Activated T-cell treated with anti-CD3 and anti-CD28 coated beads, Interleukin-2, amount 50 U/mL, for 1 hour (primary cell): ENCODE results near the gene ADARB1.
"Not testable (repeated sequence)": the region's sequence is repeated elsewhere in the genome, so short reads cannot be mapped to it uniquely, and the experiment has no call there.

Experiments
- DNase-seq: peaks from one replicate; pipeline ENCODE4 v3.0.0-alpha.2; 2020

The ADARB1 gene, protein sequence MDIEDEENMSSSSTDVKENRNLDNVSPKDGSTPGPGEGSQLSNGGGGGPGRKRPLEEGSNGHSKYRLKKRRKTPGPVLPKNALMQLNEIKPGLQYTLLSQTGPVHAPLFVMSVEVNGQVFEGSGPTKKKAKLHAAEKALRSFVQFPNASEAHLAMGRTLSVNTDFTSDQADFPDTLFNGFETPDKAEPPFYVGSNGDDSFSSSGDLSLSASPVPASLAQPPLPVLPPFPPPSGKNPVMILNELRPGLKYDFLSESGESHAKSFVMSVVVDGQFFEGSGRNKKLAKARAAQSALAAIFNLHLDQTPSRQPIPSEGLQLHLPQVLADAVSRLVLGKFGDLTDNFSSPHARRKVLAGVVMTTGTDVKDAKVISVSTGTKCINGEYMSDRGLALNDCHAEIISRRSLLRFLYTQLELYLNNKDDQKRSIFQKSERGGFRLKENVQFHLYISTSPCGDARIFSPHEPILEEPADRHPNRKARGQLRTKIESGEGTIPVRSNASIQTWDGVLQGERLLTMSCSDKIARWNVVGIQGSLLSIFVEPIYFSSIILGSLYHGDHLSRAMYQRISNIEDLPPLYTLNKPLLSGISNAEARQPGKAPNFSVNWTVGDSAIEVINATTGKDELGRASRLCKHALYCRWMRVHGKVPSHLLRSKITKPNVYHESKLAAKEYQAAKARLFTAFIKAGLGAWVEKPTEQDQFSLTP

DNA sequence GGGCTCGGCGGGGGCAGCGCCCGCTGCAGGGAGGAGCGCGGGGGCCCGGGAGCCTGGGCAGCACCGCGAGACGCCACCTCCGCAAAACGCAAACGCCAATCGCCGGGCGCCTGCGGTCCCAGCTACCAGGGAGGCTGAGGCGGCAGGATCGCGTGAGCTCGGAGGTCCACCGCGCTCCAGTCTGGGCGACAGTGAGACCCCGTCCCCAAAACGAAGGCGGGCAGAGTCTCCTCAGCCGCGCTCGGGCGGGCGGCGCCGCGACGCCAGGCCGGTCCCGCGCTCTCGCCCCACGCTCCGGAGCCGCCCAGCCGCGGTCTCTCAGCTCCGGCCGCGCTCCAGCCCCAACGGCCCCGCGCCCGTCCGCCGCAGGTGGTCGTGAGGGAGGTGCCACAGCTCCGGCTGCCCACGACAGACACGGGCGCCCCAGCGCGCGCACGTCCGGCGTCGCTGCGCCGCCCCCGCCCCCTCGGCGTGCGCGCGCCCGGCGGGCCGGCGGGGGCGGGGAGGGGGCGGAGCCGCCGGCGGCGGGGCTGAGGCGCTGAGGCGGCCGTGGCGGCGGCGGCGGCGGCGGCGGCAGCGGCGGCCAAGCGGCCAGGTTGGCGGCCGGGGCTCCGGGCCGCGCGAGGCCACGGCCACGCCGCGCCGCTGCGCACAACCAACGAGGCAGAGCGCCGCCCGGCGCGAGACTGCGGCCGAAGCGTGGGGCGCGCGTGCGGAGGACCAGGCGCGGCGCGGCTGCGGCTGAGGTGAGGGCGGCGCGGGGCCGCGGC, at the start of gene ADARB1:
TSS of gene ADARB1 (plus strand) at position 533 of the 770 bp plus-strand sequence. CDS start 97,077 bp downstream, outside the sequence.
- DNase-seq = peak; percentile 78

DNA sequence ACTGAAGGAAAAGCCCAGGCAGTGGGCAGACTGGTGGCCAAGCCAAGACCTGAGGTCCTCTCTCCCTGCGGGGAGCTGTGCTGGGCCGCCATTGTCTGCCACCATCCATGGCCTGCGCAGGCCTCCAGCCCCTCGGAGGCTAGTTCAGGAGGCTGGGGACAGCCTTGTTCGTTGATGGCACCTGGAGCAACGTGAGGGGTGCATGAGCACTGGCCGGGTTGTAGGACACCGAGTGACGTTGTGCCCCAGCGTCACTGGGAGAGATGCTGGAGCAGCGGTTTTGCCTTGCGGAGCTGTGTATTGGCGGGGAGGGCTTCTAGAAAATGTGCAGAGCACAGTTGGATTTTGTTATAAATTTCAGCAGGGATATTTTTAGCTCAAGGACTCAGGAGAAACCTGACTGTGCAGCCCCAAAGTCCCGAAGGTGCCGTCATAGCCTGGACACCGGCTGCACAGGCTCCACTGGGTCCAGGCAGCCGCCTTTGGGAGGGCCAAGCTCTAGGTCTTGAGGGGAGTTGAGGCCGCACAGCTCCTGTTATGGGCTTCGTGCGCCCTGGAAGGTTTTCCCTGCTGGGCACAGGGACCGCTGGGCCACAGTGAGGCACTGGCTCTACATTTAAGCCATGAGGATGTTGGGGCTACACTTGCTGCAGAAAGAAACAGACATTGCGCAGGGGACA, 48.2 kb upstream of the ADARB1 start:
- DNase-seq = no peak

DNA sequence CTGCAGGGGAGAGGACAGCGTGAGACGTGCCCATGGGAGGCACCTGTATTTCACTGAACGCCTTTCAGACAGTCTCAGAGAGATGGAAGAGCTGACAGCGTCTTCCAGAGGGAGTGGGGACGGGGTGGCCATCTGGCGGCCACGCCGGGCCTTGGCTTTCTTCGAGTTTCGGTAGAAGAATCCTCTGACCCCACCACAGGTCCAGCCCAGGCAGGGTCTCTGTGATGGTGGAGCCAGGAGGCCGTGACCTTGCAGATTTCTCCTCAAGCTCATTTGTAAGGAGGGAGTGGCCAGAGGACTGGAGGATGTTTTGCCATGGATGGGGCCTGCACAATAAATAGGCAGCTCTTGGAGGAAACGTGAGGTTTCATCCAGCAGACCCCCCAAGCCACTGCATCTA, 47.6 kb upstream of the ADARB1 start:
- no peak for DNase-seq

DNA sequence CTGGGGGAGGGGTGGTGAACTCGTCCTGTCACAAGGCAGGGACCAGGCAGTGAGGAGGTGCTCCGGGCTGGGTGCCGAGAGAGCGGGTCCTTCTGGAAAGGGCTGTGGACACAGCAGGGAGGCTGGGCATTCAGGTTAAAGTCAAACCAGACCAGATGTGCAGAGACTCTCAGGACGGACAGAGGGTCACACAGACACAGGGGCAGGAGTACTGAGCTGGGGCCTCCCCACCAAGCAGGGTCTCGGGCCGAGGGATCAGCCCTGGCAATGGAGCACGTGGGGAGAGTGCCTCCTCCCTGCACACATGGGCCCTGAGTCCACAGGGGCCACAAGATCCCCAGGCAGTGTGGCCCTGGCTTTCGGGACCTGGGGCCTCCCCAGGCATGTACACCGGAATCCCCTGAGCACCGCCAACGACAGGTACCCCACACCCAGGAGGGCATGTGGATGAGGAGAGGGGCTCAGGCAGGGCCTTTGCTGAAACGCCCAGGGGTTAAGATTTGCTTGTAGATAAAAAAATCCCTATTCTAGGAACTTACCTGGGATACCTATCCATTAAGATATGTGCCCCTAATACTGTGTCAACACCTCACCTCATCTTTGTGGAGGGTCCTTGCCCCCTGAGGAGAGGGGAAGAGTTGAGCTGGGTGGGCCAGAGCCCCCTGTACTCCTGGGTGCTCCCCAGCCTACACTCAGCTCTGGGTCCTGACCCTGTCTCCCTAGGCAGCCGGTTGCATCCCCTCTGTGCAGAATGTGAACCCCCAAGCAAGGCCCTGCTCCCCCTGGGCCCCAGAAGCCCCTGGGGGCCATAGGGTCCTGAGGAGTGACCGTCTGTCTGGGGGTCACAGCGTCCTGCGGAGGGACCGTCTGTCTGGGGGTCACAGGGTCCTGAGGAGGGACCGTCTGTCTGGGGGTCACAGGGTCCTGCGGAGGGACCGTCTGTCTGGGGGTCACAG, 46.9 kb upstream of the ADARB1 start:
- DNase-seq = peak; percentile 11

DNA sequence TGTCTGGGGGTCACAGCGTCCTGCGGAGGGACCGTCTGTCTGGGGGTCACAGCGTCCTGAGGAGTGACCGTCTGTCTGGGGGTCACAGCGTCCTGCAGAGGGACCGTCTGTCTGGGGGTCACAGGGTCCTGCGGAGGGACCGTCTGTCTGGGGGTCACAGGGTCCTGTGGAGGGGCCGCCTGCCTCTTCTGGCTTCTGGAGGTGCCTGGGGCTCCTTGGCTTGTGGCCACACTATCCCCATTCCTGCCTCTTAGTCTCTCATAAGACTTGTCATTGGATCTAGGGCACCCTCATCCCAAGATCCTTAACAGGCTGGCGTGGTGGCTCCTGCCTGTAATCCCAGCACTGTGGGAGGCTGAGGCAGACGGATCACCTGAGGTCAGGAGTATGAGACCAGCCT, 45.7 kb upstream of the ADARB1 start:
- DNase-seq = not testable (repeated sequence)

DNA sequence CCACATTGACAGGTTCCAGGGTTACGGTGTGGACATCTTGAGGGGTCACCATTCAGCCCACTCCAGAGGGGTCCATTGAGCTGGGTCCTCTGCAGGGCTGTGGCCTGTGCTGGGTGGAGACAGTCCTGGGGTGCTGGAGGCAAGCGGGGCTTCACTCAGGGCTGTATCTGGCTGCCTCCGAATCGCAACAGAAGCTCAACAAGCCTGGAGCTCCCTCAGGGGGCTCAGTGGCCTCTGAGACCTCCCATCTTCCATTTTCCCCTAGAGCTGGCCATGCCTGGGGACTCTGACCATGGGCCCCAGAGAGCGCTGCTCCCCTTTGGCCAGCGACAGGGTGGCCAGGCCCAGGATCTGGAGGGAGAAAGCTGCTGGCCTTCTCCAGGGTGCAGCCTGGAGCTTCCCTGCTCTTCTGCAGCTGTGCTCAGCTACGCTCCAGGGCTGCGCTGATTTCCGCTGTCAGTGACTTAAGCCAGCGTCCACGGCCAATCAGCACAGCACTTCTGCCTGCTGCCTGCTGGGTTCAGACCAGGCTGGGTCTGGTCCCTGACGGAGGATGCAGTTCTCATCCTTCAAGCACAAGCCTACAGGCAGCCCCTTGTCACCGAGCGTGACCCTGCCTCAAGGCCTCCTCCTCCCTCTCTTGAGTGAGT, 45.0 kb upstream of the ADARB1 start:
- no peak for DNase-seq

DNA sequence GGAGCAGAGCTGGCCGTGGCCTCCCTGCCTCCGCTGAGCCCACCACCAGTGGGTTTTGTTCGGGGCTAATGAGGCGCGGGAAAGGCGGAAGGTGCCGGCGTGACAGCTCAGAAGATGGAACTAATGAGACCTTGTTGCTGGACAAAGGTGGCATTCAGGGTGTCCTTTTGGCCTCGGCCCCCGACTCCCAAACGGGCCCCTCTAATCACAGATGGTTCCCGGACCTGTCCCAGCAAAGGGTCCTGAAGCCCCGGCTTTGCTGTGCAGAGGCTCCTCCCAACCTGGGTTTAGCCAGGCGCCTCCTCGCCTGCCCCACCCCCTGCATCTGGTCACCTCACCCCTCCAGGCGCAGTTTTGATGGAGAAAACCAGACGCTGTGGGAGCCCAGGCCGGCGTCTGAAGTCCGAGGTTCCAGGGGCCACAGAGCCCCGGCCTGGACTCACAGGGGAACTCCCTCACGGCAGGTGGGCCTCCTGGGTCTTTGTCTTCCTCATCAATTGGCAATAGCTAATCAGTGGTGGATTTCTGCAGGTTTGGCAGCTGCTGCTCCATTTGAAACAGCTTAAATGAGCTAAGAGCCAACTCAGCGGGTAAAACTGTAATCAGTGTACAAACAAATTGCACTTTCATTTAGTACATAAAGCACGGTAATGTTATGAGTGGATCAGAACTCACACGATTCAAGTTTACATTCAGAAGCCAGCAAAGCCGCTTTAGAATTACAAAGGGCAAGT, 44.3 kb upstream of the ADARB1 start:
- no peak for DNase-seq

DNA sequence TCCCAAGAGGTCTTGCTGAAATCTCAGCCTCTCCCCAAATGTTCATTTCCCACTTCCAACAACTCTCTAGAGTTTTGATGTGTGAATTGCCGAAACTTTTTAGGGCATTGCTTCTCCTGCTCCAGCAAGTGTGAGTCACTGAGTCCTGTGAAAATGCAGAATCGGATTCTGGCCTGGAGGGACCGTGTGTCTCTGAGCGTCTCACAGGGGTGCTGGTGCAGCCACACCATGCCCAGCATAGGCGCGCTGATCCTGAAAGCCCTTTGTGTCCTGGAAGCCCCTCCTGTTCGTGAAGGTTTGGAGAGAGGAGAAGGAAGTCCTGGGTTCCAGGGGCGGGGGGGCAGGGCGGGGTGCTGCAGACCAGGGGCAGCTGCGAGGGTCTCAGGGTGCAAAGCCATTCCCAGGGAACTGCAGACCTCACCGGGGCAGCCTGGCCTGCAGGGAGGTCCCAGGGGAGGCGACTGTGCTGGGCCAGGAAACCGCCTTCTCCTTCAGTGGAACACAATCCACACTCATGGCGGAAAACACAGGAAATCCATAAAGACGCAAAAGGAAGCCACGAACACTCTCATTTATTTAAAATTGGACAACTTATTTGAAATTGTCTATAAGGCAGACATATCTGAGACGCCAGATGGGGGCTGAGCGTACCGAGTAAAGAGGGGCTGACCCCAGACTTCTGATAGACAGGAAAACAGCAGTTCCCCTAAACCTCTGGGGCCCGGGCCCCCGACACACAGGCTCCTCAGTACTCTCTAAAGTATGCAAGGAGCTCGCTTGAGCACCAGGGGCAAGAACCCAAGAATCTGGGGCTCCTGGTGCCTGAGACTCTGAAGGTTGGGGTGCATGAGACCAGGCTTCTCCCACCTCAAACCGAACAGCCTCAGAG, 43.5 kb upstream of the ADARB1 start:
- DNase-seq = no peak

DNA sequence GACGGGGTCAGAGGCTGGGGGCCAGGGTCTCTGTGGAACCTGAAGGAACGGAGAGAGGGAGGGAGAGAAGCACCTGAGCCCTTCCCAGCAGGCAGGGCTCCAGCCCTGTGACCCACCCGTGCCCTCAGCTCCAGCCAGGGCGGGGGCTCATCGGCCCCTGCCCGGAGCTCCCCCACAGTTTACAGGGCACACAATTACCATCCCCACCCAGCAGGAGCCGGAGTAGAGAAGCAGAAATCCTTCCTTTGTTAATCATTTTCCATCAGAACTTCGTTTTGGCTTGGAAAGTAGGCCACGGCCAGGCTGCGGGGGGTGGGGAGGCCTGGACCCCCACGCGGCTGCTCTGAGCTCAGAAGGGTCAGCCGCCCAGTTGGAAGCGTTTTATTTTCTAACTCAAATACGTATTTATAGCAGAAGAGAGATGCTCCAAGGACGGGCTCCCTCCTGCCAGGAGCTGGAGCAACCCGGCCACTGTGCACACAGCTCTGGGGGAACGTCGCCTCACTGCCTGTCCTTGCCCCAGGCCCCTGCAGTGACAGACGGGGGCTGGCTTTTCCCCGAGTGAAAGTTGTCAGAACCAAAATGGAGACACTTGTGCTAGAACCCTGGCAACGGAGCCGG, 42.7 kb upstream of the ADARB1 start:
- DNase-seq = no peak

DNA sequence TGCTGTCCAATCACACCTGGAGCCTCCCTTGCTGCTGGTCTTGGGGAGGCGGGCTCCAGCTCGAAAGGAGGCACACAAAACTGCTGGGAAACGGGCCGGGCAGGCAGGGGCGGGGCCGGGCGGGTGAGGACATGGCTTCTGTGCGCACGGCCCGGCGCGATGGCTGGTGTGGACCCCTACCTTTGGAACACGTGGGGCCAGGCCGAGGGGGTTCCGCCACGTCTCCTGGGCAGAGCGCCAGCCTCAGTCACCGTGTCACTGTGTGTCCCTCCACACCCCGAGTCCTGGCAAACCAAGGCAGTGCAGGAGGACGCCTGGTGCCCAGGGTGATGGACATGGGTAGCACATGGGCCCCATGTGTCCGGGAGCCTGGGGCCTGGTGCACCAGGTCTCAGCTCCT, 42.0 kb upstream of the ADARB1 start:
- no peak for DNase-seq

DNA sequence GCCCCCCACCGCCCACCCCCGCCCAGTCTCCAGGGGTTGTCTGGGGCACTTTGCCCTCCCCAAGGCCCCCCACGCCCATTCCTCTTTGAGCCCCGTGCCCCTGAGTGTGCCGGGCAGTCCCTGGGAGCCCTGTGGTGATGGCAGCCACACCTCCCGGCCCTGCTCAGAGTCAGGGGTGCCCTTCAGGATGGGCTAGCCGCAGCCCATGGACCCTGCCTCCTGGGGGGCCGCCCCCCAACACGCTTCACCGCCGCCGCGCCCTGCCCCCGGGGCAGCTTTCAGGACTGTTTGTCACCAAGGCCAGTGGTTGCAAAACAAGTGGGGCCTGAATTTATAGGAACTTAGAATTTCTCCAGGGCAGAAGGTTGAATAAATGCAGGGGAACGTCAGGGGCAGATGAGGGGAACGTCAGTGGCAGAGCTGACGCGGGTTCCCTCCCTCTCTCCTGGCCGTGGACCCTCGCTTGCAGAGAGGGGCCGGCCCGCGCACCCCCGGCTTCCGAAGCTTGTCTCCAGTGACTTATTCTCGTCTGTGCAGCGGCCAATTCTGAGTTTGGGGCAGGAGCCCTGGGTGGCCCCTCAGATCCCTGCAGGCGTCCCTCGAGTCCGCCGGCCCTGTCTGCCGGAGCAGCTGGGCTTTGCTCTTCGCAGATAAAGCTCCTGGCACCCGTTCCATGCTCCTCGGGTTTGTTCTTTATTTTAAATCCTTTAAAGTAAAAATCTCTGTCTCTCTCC, 41.2 kb upstream of the ADARB1 start:
- DNase-seq = no peak

DNA sequence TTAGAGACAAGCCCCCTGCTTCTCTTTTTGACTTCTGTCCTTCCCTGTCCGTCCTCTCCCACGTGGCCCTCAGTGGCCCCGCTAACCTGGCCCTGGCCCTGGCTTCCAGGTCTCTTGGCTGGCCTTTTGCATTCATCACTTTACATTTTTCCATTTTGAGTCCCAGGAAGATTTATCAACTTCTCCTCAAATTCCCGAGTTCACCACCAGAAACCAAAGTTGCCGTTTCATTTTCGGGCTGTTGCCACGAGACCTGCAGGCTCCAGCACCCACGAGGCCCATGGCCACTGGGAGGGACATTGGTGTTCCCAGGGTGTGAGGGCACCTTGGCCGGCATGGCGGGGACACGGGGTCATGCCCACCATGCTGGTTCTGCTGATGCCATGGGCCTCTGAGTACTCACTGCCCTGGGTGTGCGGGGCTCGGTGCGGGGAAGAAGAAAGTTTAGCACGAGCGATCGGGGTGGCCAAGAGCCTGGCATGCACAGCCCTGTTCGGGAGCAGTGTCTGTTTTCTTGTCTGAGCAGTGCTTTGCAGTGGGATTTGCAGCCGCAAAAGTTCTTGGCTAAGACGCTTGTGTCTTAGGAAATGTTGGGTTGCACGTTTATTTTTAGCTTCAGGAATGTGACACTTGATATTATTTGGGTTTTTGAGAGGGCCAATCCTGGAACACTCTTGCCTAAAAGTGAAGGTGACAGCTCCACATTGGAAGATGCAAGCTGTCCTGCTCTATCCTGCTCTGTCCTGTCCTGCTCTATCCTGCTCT, 40.4 kb upstream of the ADARB1 start:
- no peak for DNase-seq

DNA sequence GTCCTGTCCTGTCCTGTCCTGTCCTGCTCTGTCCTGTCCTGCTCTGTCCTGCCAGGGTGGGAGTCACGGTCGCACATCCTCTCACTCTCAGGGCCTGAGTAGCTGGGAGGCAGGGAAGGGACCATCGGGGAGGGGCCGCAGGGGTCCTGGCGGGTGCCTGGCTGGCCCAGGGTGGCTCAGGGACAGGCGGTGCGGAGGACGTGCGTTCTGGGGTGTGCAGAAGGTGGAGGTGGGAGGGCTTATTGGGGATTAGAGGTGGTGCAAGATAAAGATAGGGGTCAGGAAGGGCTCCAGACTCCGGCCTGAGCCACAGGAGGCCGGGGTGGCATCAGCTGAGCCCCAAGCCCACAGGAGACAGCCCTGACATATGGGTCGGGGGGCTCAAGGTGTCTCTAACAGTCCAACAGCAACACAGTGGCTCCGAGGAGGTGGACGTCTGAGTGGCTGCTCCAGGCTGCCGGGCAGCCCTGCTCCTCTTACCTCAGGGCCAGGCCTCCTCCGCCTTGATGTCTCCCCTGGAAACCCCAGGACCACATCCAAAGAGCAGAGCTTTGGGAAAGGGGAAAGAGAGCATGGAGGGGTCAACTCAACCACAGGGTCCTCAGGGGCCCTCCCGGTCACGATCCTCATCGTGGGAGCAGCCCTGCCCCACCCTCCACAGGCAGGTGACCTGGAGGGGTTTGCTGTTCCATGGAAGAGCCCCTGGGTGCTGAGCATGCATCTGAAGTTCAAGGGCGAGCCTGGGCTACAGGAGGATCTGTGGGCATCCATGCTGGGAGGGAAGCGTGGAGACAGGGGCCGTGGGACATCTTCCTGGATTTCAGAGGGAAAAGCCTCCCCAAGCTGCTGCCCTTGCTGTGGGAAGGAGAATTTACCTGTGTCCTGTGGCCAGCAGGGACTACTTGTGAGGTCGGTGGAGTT, 39.6 kb upstream of the ADARB1 start:
- no peak for DNase-seq

DNA sequence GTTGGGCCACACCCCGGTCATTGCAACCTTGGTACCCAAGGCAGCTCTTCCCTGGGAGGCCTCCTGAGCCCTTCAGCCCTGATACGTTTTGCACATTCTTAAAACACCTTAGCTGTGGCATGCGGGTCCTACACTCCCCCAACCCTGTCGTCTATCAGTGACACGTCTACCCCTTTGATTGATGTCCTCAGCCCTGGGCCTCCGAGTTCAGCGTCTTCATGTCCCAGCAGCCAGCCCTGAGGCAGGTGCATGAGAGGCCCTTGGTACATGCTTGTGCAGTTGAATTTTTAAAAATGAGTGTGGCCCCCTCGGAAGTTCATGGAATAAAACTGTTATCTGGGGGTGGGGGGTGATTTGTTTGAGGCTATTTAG, 38.9 kb upstream of the ADARB1 start:
- no peak for DNase-seq

DNA sequence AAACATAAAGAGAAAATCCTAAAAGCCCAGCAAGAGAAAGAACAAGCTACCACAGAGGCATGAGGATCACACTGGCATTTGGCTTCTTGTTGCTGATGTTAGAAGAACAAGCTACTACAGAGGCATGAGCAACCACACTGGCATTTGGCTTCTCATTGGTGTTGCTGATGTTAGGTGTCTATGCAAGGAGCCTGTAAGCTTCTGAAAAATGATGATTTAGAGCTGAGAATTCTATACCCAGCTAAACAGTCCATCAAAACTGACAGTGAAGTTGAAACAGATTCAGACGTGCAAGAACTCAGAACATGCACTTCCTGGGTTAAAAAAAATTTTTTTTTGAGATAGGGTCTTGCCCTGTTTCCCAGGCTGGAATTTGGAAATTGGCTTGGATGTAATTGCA, 37.8 kb upstream of the ADARB1 start:
- DNase-seq = no peak

DNA sequence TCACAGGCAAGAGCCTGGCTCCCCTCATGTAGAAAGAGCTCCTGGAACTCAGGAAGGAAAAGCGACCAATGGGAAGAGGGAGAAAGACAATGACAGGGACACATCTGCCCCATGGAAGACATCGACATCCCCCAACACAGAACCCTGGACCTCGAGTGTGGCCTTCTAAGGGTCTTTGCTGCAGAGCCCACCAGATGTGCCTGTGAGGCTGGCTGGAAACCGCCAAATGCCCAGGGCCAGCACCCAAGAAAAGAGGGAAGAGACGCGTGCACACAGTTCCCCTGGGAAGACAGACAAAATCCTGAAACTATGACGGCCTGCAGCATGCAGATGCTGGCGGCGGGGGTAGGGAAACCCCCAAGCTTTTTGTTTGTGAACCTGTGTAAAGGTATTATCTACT, 36.4 kb upstream of the ADARB1 start:
- no peak for DNase-seq
